HG02840 (cell line): ENCODE measurements around the gene TCP11L1.
"Not testable (repeated sequence)": the region's sequence is repeated elsewhere in the genome, so short reads cannot be mapped to it uniquely, and the experiment has no call there.

ENCODE experiments used
- ATAC-seq: cut with Tn5 transposase; IDR thresholded peaks from one replicate; pipeline ENCODE4 v1.9.1; 2021; ENCODE audit warnings: mild to moderate bottlenecking, moderate library complexity, moderate number of reproducible peaks; ENCODE audit not compliant: unreplicated experiment, low FRiP score

TCP11L1 gene

GRCh38 chr11:33028537-33028914 is 10.8 kb upstream of the TCP11L1 start:
- no peak for ATAC-seq

DNA sequence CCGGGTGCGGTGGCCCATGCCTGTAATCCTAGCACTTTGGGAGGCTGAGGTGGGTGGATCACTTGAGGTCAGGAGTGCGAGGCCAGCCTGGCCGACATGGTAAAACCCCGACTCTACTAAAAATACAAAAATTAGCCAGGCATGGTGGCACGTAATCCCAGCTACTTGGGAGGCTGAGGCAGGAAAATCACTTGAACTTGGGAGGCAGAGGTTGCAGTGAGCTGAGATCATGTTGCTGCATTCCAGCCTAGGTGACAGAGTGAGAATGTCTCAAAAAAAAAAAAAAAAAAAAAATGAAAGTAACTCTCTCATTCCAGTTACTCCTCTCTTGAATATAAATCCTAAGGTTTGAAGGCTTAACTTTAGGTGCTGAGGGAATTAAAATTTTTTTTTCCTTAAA is 10.2 kb upstream of the TCP11L1 start:
- not testable (repeated sequence) for ATAC-seq

DNA sequence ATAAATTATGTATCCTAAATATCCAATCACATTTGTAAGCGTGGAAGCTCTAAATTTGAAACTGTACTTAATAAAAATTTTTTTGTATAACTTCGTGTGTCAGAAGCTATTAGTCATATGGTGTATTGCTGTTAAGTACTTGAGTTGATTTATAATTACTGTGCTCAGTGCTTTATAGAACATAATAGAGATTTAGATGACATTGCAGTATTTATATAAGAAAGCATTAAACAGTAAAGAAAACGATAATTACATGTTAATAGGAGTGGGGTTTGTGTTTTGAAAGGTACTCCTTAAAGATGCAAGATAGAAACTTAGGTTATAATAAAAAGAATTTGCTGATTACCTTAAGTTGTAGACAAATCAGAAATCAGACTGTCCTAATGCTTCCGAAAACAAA is 5.9 kb upstream of the TCP11L1 start:
- ATAC-seq, result no peak

DNA sequence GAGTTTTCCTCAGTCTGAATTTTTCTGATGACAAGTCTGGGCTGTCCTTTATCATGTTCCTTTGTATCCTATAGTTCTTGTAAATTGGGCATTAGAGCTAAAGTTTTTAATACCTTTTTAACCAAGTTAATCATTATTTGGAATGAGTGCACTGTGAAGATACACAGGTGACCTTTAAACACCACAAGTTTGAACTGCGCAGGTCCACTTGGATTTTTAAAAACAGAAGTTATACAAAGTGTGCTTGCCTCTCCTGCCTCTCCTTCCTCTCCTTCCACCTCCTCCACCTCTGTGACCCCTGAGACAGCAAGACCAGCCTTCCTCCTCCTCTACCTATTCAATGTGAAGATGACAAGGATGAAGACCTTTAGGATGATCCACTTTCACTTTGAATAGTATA is 4.4 kb upstream of the TCP11L1 start:
- no peak for ATAC-seq

DNA sequence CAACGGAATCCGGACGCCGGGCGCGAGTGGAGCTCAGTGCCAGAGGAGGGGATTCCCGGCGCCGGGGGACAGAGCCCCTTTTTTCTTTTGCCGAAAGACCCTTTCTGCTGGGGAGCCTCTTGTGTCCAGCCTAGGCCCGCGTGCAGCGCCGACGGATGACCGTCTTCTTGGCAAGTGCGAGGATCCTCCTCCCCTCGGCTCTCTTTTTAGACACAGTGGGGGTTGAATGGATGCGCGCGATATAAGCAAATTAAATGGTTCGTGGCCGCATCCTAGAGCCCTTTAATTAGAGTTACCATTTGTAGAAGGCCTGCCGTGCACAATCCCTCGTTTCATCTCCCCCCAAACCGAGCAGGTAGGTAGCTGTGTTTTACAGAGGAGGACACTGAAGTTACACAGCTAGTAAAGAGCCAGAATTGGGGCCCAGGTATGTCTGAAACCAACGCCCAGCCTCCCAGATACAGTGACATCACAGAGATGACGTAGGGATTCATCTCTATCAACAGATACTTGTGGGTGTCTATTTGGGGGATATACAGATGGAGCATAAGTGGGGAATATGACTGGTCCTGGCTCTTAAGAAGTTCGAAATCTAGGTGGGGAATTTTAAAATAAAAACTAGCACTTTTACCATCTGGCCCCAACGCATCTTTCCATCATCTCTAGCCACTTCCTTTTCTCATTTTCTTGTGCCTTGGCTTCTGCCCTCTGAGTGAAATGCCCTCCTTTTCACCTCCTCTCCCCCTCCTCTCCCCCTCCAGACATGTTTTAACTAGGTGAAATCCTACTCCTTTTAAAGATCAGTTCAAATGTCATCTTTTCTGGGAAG is 875 bp downstream of the TCP11L1 start:
- peak; percentile 28 for ATAC-seq

DNA sequence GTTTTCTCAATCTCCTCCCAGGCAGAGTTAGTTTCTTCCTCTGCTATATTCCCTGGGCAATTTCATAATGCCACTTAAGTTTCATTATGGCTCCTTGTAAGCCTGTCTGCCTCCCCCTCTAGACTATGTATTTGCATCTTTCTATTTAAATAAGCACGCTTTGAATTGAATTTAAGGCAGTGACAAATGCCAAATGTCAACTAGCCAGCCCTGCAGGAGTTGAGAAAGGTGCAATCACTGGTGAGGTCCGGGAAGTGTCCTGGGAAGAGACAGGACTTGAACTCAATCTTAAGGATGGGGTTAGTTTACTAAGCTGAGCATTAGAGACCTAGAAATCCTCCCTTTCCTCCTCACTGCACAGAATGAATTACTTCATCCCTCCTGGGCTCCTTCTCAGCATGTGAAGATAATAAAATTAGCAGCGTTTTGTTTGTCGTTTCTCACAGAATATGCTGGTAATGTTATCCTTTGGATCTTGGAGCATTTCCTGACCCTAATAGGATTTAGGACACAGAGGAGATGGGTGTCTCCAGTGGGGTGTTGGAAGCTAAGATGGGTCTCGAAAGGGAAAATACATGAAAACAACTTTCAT is 1.6 kb downstream of the TCP11L1 start:
- no peak for ATAC-seq

- ATAC-seq, result no peak
These were observed 4.0 kb downstream of the TCP11L1 start for GRCh38 chr11:33043221-33043830.

- ATAC-seq, result no peak
These were observed 4.9 kb downstream of the TCP11L1 start for GRCh38 chr11:33044285-33044756.

DNA sequence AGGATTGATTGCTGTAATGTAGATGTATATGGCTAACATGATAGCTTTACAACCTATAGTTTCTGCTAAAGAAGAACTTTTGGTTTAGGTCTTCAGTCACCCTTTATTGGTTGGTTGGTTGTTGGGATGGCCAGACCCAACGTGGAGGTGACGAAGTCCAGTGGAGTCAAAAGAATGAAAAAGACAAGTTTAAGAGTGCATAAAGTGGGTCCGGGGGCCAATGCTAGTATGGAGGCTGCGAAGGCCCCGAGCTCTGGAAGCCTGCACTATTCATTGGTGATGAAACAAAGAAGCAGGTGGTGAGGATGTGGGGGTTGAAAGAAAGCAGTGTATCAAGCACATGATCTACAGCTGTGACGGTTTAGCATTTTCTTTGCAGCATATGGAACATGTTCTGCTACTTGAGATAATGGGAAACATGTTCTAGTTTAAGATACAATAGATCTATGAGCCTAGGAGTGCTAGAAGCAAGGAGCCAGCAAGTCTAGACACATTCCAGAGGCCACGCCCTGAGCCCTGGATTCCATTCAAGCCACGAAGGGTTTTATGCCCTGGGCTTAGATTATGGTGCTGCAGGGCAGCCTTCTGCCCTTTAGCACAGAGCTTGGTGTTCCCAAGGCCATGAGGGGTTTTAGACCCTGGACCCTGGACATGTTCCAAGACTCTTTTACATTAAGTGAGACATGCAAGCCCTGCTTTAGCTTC is 6.3 kb downstream of the TCP11L1 start:
- ATAC-seq, result no peak

GRCh38 chr11:33048701-33049100 is 9.3 kb downstream of the TCP11L1 start:
- ATAC-seq, result not testable (repeated sequence)

DNA sequence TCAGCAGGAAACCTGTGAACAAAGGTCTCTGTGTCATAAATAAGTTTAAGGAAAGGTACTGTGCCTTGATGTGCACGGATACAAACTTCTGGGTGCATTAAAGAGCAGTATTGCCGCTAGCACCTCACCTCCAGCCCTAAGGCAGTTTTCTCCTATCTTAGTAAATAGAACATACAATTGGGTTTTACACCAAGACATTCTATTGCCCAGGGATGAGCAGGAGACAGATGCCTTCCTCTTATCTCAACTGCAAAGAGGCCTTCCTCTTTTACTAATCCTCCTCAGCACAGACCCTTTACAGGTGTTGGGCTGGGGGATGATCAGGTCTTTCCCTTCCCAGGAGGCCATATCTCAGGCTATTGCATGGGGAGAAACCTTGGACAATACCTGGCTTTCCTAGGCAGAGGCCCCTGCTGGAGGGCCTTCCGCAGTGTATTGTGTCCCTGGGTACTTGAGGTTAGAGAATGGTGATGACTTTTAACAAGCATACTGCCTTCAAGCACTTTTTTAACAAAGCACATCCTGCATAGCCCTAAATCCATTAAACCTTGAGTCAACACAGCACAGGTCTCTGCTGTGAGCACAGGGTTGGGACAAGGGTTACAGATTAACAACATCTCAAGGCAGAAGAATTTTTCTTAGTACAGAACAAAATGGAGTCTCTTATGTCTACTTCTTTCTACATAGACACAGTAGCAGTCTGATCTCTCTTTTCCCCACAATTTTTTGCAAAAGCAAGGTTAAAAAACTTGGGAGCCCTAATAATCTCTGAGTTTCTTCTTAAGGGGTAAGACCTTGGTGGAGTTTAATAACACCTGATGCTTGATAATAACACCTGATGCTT is 10.4 kb downstream of the TCP11L1 start:
- ATAC-seq, result not testable (repeated sequence)

DNA sequence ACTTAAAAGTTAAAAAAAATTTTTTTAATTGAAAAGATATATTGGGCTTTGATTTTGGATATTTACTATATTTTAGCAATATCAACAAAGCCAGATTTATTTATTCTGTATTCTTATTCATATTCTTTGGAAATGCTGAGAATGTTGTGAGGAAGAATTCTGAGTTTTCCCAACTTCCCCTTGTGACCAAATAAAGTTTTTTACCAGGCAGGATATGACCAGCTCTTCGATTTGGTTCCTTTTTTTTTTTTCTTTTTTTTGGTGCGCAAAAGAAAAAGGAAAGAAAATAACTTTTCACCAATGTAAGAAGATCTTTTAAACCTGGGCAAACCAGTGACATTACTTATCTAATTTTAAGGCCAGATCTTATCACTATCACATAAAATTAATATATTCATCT is 12.9 kb downstream of the TCP11L1 start:
- ATAC-seq, result no peak

DNA sequence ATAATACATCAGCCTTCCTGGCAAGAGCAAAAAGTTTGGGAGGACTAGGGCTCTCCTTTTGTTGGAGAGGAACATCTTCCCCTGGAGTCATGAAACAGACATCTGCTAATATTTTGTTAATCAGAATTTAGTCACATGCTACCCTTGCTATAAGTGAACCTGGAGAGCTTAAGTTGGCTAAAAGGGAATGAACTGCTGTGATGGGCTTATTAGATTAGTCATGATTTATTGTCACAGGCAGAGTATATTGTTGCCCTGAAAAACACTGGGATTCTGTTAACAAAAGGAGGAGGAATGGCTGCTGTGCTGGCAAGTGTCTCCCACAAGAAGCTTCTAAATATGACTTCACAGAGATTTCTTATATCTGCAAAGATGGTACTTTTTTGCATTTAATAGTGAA is 16.0 kb downstream of the TCP11L1 start:
- no peak for ATAC-seq

- ATAC-seq, result no peak
These were observed 17.9 kb downstream of the TCP11L1 start for GRCh38 chr11:33057284-33057683.

DNA sequence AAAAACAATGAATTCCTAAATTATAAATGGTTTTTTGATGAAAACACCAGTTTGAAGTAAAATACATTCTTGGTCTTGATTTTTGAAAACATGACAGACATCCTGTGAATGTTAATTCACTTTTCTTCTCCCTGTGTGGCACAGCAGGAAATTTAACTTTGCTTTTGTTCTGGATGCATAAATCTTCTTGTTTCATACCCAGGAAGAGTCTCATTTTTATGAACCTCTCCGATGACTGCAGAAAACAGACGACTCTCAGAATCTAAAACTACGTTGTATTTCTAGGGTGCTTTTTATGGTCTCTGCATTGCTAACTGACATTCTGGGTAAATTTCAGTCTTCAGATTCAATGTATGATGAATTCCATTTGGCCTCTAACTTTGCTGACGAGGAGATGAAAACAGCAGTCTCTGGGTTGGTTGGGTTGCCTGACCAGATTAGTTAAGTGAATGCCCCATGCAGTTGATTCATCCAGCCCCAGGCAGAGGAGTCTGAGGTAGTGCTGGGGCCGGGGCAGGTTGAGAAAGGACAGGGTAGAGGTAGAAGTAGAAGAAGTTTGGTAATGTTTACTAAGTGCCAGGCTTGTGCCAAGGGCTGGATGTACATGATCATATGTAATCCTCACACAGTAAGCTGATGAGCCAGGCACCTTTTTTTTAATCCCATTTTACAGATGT is 20.1 kb downstream of the TCP11L1 start:
- no peak for ATAC-seq

- ATAC-seq, result no peak
These were observed 20.9 kb downstream of the TCP11L1 start for GRCh38 chr11:33060271-33060670.

DNA sequence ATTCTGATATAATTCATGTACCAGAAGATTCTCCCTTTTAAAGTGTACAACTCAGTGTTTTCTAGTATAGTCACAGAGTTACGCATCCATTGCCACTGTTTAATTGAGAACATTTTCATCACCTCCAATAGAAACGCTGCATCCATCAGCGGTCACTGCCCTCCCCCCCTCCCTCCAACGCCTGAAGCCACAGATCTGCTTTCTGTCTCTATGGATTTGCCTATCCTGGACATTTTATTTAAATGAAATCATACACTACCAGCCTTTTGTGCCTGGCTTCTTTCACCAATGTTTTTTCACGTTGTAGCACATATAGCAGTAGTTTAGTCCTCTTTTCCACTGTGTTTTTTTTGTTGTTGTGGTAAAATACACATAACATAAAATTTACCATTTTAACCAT is 22.8 kb downstream of the TCP11L1 start:
- no peak for ATAC-seq

GRCh38 chr11:33063326-33063881 is 24.0 kb downstream of the TCP11L1 start:
- no peak for ATAC-seq
